Activated CD4-positive, alpha-beta T cell treated with anti-CD3 and anti-CD28 coated beads for 36 hours (primary cell): ENCODE results near the gene KRT71. TPM values are rescaled to one million over a fixed set of nuclear protein-coding genes. Genes with fewer than 3 reads are reported as not detected.

Source experiments
- ATAC-seq: fragments of 200-7000 bp; cut with Tn5 transposase; one replicate; pipeline ENCODE4 v1.10.0; 2021; ENCODE audit warnings: mild to moderate bottlenecking, moderate library complexity
- CTCF ChIA-PET: fragments of 350-600 bp; sonication (Branson Sonifier 250); formaldehyde crosslinking; loops from one replicate; lab custom pipeline; 2021; ENCODE audit warnings: antibody characterized with exemption; lab: Charles Lee
- POLR2A ChIA-PET: fragments of 350-600 bp; sonication (Branson Sonifier 250); formaldehyde crosslinking; loops from one replicate; lab custom pipeline; 2021; ENCODE audit warnings: antibody characterized with exemption, inconsistent platforms; lab: Charles Lee
- DNase-seq: peaks from one replicate; pipeline ENCODE4 v3.0.0-alpha.2; 2020
- H3K27ac Mint-ChIP-seq: one replicate; pipeline ENCODE4 v1.8.0; 2021; ENCODE audit warnings: mixed read lengths
- H3K27me3 Mint-ChIP-seq: one replicate; pipeline ENCODE4 v1.8.0; 2021; ENCODE audit warnings: mixed read lengths
- H3K36me3 Mint-ChIP-seq: one replicate; pipeline ENCODE4 v1.8.0; 2021; ENCODE audit warnings: low read depth, mixed read lengths
- H3K4me1 Mint-ChIP-seq: one replicate; pipeline ENCODE4 v1.8.0; 2021; ENCODE audit warnings: mixed read lengths
- H3K4me3 Mint-ChIP-seq: one replicate; pipeline ENCODE4 v1.8.0; 2021; ENCODE audit warnings: mild to moderate bottlenecking, moderate library complexity, mixed read lengths
- H3K9me3 Mint-ChIP-seq: one replicate; pipeline ENCODE4 v1.8.0; 2021; ENCODE audit warnings: low read depth, mixed read lengths
- intact Hi-C, 2 experiments: fragments of 100-400 bp; cut with DNase I in 1 of 2; cut with micrococcal nuclease in 1 of 2; formaldehyde crosslinking; loops; one replicate each; pipeline versions ENCODE4 v1.14.2 to v1.15.1; 2022 to 2024; cut with DNase I, micrococcal nuclease
- total RNA-seq, 2 experiments: library from RNA; stranded (reverse); gene quantifications; one replicate each; pipeline ENCODE4 v1.2.3, GENCODE V29; 2021

KRT71 gene
- total RNA-seq, 2 experiments from 2014 or later = not detected

- DNase-seq = no peak
- H3K27me3 Mint-ChIP-seq = peaks cover 6% of the 10 kb centered on the region
- ChIA-PET CTCF (interaction anchor here (1.2 kb wide), 1 partner anchor 151 kb away, joined by 3 read pairs; no protein-coding TSS in a partner anchor), POLR2A (no interaction called here)
- no peak overlapping the region for H3K27ac Mint-ChIP-seq
- H3K36me3 Mint-ChIP-seq = no peaks in the 10 kb centered on the region
- no peaks in the 10 kb centered on the region for H3K4me1 Mint-ChIP-seq
- no peak overlapping the region for H3K4me3 Mint-ChIP-seq
- H3K9me3 Mint-ChIP-seq = no peaks in the 10 kb centered on the region
- intact Hi-C loops = no loop called here
- no peak for ATAC-seq
Observed at GRCh38 chr12:52494100-52494499, 58.8 kb downstream of the KRT71 start.

Other genes with a start within 250 kb of the KRT71 start
- not detected for gene KRT83, start 231.7 kb downstream of the KRT71 start, total RNA-seq
- gene KRT85, start 185.7 kb downstream of the KRT71 start, total RNA-seq = not detected
- gene KRT84, start 167.5 kb downstream of the KRT71 start, total RNA-seq = not detected
- not detected for gene KRT82, start 146.8 kb downstream of the KRT71 start, total RNA-seq
- gene KRT75, start 118.8 kb downstream of the KRT71 start, total RNA-seq = not detected
- gene KRT6B, start 101.0 kb downstream of the KRT71 start, total RNA-seq = not detected
- gene KRT6C, start 79.3 kb downstream of the KRT71 start, total RNA-seq = not detected
- gene KRT6A, start 59.9 kb downstream of the KRT71 start, total RNA-seq = not detected
- not detected for gene KRT5, start 32.8 kb downstream of the KRT71 start, total RNA-seq
- gene KRT74, start 20.7 kb upstream of the KRT71 start, total RNA-seq = not detected
- 1 to 10 TPM; 3.2 TPM for gene KRT72, start 48.3 kb upstream of the KRT71 start, total RNA-seq
- gene KRT73, start 65.4 kb upstream of the KRT71 start, total RNA-seq = 1 to 10 TPM; 1.7 to 1.9 TPM
- gene KRT2, start 99.1 kb upstream of the KRT71 start, total RNA-seq = not detected
- gene KRT1, start 127.3 kb upstream of the KRT71 start, total RNA-seq = not detected
- gene KRT77, start 150.4 kb upstream of the KRT71 start, total RNA-seq = not detected
- gene KRT76, start 224.2 kb upstream of the KRT71 start, total RNA-seq = not detected
- not detected for gene KRT3, start 243.0 kb upstream of the KRT71 start, total RNA-seq